ENCODE measurements around the gene KCNJ1. TPM values are rescaled to one million over a fixed set of nuclear protein-coding genes. Genes with fewer than 3 reads are reported as not detected.

Gene KCNJ1
- total RNA-seq, 4 donors from 2014 or later = not detected

GRCh38 chr11:128890543-128891368, 23.7 kb upstream of the KCNJ1 start, which contains the start of gene KCNJ5:
TSS of gene KCNJ5 (plus strand) at chr11:128891356. CDS start at chr11:128911274, 19,918 bp downstream.
- H3K4me1 ChIP-seq = peaks cover 0 to 21% (median 4%) of the 10 kb centered on the region in 4 donors
- H3K4me3 ChIP-seq = peak within 1 kb of the TSS; percentile 12 to 63 (median 49)
- TF ChIP-seq CTCF (IDR thresholded peaks at IDR 0.05) (no peak), POLR2A (IDR thresholded peaks at IDR 0.05) (no peak)
- peaks cover 0 to 6% of the 10 kb centered on the region in 2 donors for H3K27me3 ChIP-seq
- peak in 2 of 3 donors; percentile 51 to 65 for DNase-seq
- no peaks in the 10 kb centered on the region for H3K36me3 ChIP-seq
- no peaks in the 10 kb centered on the region for H3K9me3 ChIP-seq
- no peak within 1 kb of the TSS for H3K27ac ChIP-seq

DNA sequence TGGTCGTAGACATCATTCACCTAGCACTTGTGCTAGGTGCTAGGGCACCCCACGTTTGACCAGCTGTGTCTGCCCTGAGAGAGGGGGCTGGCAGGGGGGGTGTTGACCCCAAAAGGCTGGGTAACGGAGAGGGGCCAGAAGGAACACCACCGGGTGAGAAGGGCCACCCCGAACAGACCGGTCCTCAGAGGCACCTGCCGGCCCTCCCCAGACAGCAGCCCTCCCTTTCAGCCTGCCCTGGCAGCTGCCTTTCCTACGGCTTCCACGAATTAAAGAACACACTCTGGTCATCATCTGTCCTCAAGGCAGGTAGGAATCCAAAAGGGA, 23.1 kb upstream of the KCNJ1 start:
- no peaks in the 10 kb centered on the region for H3K36me3 ChIP-seq
- no peak for TF ChIP-seq CTCF (IDR thresholded peaks at IDR 0.05)
- no peak for TF ChIP-seq POLR2A (IDR thresholded peaks at IDR 0.05)
- DNase-seq = no peak
- H3K4me1 ChIP-seq = peaks cover 0 to 21% (median 4%) of the 10 kb centered on the region in 4 donors
- peaks cover 0 to 6% of the 10 kb centered on the region in 2 donors for H3K27me3 ChIP-seq
- no peaks in the 10 kb centered on the region for H3K9me3 ChIP-seq
- H3K27ac ChIP-seq = no peak overlapping the region
- peak overlapping the region in 3 of 4 donors; percentile 39 to 63 (median 59) for H3K4me3 ChIP-seq

DNA sequence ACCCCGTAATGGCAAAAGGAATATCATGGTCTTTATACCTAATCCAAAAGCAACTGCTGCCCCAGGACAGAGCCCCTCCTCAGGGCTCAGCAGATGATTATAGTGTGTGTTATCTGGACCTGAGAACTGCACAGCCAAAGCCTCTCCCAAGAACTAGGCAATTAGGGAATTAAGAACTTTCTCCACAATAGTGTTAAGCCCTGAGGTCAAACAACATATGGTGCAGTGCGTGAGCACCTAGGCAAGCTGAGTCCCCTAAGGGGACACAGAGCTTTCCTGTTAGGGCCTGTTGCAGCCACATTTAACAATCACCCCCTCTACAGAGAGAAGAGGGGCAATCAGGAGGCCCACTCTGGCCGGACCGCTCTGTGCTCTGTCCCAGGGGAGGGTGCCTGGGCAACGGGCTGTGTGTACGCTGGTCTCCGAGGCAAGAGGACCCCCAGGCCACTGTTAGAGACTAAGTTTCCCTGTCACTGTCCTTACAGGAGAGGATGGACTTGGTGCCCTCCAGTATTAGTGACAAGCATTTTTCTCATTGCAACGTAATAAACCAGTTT, 22.6 kb upstream of the KCNJ1 start:
- H3K27ac ChIP-seq = no peak overlapping the region
- H3K4me3 ChIP-seq = peak overlapping the region in 2 of 4 donors; percentile 59 to 63
- peaks cover 0 to 6% of the 10 kb centered on the region in 2 donors for H3K27me3 ChIP-seq
- TF ChIP-seq CTCF (IDR thresholded peaks at IDR 0.05) (no peak), POLR2A (IDR thresholded peaks at IDR 0.05) (no peak)
- DNase-seq = no peak
- no peaks in the 10 kb centered on the region for H3K9me3 ChIP-seq
- H3K4me1 ChIP-seq = peaks cover 0 to 19% (median 4%) of the 10 kb centered on the region in 4 donors
- H3K36me3 ChIP-seq = no peaks in the 10 kb centered on the region

- peaks cover 0 to 6% of the 10 kb centered on the region in 2 donors for H3K27me3 ChIP-seq
- H3K9me3 ChIP-seq = no peaks in the 10 kb centered on the region
- H3K4me3 ChIP-seq = no peak overlapping the region
- H3K36me3 ChIP-seq = no peaks in the 10 kb centered on the region
- H3K4me1 ChIP-seq = peaks cover 0 to 19% (median 4%) of the 10 kb centered on the region in 4 donors
- H3K27ac ChIP-seq = no peak overlapping the region
- TF ChIP-seq CTCF (IDR thresholded peaks at IDR 0.05) = no peak
- no peak for TF ChIP-seq POLR2A (IDR thresholded peaks at IDR 0.05)
- DNase-seq = peak in 1 of 3 donors; percentile 14
Observed at GRCh38 chr11:128888034-128888985, 21.2 kb upstream of the KCNJ1 start.

DNA sequence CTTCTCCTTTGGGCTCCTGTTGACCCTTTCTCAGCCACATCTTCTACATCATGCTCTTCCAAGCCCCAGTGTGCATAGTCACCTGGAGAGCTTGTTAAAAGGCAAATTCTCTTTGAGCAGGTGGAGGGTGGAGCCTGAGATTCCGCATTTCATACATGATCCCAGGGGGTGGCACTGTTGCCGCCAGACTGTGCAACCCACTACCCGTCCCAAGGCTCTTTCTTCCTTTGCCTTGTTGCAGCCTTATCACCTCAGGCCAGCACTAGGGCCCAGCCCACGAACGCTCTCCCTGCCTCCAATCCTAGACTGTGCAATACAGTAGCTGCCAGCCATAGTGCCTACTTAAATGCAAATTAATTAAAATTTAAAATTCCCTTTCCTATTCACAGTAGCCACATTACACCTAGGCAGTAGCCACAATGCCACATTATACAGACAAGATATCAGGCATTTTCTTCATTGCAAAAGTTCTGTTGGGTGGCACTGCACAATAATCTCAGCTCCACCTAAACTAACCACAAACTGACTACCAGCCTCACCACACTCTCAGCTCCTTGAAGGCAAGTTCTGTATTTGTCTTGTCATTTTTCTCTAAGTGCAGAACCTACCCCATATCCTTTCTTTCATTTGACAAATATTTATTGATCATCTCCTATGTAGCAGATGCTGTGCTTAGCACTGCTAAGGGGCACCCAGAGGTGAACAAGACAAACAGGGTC, 19.5 kb upstream of the KCNJ1 start:
- peaks cover 0 to 14% (median 4%) of the 10 kb centered on the region in 4 donors for H3K4me1 ChIP-seq
- H3K9me3 ChIP-seq = no peaks in the 10 kb centered on the region
- DNase-seq = peak in 1 of 3 donors; percentile 48
- TF ChIP-seq POLR2A (IDR thresholded peaks at IDR 0.05) = no peak
- TF ChIP-seq CTCF (IDR thresholded peaks at IDR 0.05) = peak in 2 of 6 experiments; percentile 4 to 13
- H3K4me3 ChIP-seq = no peak overlapping the region
- H3K36me3 ChIP-seq = no peaks in the 10 kb centered on the region
- H3K27ac ChIP-seq = no peak overlapping the region
- H3K27me3 ChIP-seq = peaks cover 0 to 6% of the 10 kb centered on the region in 2 donors
